ENCODE measurements around the gene ARAP1. TPM values are rescaled to one million over a fixed set of nuclear protein-coding genes. Genes with fewer than 3 reads are reported as not detected.

Gene ARAP1
- total RNA-seq, 2 experiments from 2014 or later, result 84.3 to 89.6 TPM

DNA sequence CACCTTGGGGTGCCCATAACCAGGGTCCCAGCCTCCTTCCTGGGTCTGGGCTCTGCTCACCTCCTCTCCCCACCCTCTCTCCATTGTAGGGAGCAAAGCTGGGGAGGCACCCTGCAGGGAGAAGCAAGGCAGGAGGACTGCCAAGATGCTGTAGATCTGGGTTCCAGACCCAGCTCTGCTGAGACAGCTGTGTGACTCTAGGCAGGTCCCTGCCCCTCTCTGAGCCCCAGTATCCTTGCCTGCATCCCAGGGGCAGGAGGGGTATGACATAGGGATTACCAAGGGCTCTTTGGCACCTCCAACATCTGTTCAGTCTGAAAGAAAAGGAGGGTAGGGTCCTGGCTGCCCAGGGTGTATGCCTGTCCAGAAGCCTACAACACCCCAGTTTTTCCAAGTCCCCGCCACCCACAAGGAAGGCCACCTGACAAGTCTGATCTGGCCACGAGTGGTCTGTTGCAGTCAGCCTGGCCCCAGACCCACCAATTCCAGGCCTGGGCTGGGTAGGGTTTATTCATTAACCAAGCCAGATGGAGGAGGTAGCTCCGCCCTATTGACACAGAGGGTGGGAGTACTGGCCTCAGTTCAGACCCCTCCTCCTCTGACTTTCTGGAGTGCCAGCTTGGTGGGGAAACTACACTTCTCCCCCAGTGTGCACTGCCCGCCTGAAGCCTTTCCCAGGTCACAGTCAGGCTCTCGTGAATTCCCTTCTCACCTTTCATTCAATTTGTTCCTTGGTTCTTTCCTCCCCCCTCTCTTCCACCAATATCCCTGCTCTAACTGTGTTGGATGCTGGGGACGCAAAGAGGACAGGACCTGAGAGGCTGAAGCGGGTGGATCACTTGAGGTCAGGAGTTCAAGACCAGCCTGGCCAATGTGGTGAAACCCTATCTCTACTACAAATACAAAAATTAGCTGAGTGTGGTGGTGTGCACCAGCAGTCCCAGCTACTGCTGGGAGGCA, 26.6 kb upstream of the ARAP1 start:
- H3K27ac Mint-ChIP-seq, result no peak overlapping the region
- no peaks in the 10 kb centered on the region for H3K36me3 Mint-ChIP-seq (ENCODE audit: low read depth)
- DNase-seq (no peak), ATAC-seq (no peak)
- H3K4me3 Mint-ChIP-seq, result no peak overlapping the region
- POLR2A ChIA-PET, result no interaction called here
- H3K9me3 Mint-ChIP-seq (ENCODE audit: insufficient read depth), result no peaks in the 10 kb centered on the region
- H3K27me3 Mint-ChIP-seq (ENCODE audit: low read depth), result peaks cover 13% of the 10 kb centered on the region
- peaks cover 21% of the 10 kb centered on the region for H3K4me1 Mint-ChIP-seq (ENCODE audit: low read depth)
- CTCF ChIA-PET, result interaction anchor here (1.6 to 5.0 kb wide), 3 partner anchors 8 to 54 kb away, joined by 5 to 31 read pairs (median 6); partner anchors contain the start of gene STARD10

DNA sequence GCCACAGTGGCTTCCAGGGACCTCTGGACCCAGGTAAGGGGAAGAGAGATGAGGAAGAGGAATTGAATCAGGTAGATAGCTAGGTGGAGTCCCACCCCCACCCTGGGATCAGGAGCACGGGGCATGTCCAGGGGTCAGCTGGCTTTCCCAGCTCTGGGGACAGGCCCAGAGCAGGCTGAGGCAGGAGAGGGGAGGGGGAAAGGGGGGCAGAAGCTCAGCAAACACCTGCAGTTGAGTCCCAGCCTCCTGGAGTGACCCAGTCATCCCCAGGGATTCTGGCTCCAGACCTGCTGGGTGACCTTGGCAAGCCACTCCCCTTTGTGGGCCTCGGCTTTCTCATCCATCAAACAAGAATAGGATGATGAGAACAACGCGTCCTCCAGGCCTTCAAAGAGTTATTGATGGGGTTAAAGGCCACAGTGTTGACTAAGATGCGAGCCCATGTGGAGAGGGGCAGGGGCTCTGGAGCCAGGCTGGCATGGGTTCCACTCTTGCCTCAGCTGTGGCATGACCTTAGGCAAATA, 25.6 kb upstream of the ARAP1 start:
- DNase-seq, result no peak
- no peaks in the 10 kb centered on the region for H3K9me3 Mint-ChIP-seq (ENCODE audit: insufficient read depth)
- no peak overlapping the region for H3K27ac Mint-ChIP-seq
- H3K4me3 Mint-ChIP-seq, result no peak overlapping the region
- H3K27me3 Mint-ChIP-seq (ENCODE audit: low read depth), result peaks cover 13% of the 10 kb centered on the region
- ChIA-PET CTCF (interaction anchor here (1.6 to 5.0 kb wide), 3 partner anchors 9 to 53 kb away, joined by 5 to 31 read pairs (median 6); partner anchors contain the start of gene STARD10), POLR2A (no interaction called here)
- H3K36me3 Mint-ChIP-seq (ENCODE audit: low read depth), result no peaks in the 10 kb centered on the region
- H3K4me1 Mint-ChIP-seq (ENCODE audit: low read depth), result peaks cover 21% of the 10 kb centered on the region
- ATAC-seq, result no peak

DNA sequence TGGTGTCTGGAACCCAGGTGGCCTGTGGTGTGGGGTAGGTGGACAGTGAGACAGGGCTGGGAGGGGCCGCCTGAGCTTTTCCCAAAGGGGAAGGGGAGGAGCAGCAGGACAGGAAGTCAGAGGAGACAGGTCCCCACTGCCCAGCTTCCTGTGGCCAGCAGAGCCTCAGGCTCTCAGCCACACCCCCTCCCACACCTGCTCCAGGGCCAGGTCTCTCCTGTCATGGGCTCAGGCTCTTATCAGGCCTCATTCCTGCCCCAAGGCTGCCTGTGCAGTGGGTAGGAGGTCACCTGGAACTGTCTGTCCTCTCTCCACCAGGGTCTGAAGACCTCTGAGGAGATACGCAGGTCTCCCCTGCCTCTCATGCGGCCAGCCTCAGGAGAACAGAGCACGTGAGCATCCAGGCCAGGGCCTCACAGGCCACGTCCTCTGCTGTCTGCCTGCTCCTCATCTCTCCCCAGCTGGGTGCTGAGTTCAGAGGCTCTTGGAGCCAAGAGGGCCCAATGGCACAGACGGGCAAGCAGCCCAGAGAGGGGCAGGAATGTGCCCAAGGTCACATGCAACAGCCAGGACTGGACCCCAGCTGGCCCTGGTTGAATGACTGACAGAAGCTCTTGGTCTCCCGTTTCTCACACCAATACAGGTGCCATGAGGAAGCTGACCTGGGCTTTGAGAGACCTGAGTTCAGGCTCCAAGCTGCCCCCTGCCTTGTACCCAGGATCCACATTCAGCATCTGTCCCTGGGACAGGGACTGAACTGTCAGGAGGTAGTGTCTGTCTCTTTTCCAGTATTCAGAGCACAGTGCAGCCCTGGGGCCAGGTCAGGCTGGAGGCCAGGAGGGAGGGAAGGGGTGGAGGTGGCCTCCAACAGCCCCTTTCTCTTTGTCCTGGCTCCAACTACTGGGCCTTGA, 24.9 kb upstream of the ARAP1 start:
- Mint-ChIP-seq H3K4me3 (no peak overlapping the region), H3K4me1 (ENCODE audit: low read depth) (peaks cover 16% of the 10 kb centered on the region), H3K36me3 (ENCODE audit: low read depth) (no peaks in the 10 kb centered on the region), H3K9me3 (ENCODE audit: insufficient read depth) (no peaks in the 10 kb centered on the region), H3K27me3 (ENCODE audit: low read depth) (peaks cover 7% of the 10 kb centered on the region), H3K27ac (no peak overlapping the region)
- ChIA-PET CTCF (interaction anchor here (1.6 to 5.0 kb wide), 3 partner anchors 10 to 52 kb away, joined by 5 to 31 read pairs (median 6); partner anchors contain the start of gene STARD10), POLR2A (interaction anchor here (1.3 kb wide), 1 partner anchor 17 kb away, joined by 5 read pairs; the partner anchor contains the start of gene STARD10)
- ATAC-seq (no peak), DNase-seq (no peak)

- no peaks in the 10 kb centered on the region for H3K36me3 Mint-ChIP-seq (ENCODE audit: low read depth)
- peaks cover 4% of the 10 kb centered on the region for H3K27me3 Mint-ChIP-seq (ENCODE audit: low read depth)
- H3K4me3 Mint-ChIP-seq, result no peak overlapping the region
- ATAC-seq, result no peak
- no peak overlapping the region for H3K27ac Mint-ChIP-seq
- ChIA-PET POLR2A (interaction anchor here (1.3 kb wide), 1 partner anchor 18 kb away, joined by 5 read pairs; the partner anchor contains the start of gene STARD10), CTCF (interaction anchor here (1.0 to 5.0 kb wide), 2 partner anchors 11 to 17 kb away, joined by 3 to 31 read pairs; partner anchors contain the start of gene STARD10)
- H3K9me3 Mint-ChIP-seq (ENCODE audit: insufficient read depth), result no peaks in the 10 kb centered on the region
- peaks cover 13% of the 10 kb centered on the region for H3K4me1 Mint-ChIP-seq (ENCODE audit: low read depth)
- DNase-seq, result no peak
Measured at GRCh38 chr11:72776117-72776843, 24.1 kb upstream of the ARAP1 start.

- no peak overlapping the region for H3K4me3 Mint-ChIP-seq
- ChIA-PET CTCF (interaction anchor here (1.0 to 5.0 kb wide), 2 partner anchors 12 to 17 kb away, joined by 3 to 31 read pairs; partner anchors contain the start of gene STARD10), POLR2A (interaction anchor here (1.3 kb wide), 1 partner anchor 19 kb away, joined by 5 read pairs; the partner anchor contains the start of gene STARD10)
- ATAC-seq (no peak), DNase-seq (no peak)
- H3K27me3 Mint-ChIP-seq (ENCODE audit: low read depth), result peaks cover 7% of the 10 kb centered on the region
- H3K4me1 Mint-ChIP-seq (ENCODE audit: low read depth), result peaks cover 13% of the 10 kb centered on the region
- no peak overlapping the region for H3K27ac Mint-ChIP-seq
- no peaks in the 10 kb centered on the region for H3K36me3 Mint-ChIP-seq (ENCODE audit: low read depth)
- no peaks in the 10 kb centered on the region for H3K9me3 Mint-ChIP-seq (ENCODE audit: insufficient read depth)
Measured at GRCh38 chr11:72775288-72776110, 23.3 kb upstream of the ARAP1 start.

- no peaks in the 10 kb centered on the region for H3K36me3 Mint-ChIP-seq (ENCODE audit: low read depth)
- ATAC-seq, result peak; percentile 14
- no peak overlapping the region for H3K27ac Mint-ChIP-seq
- H3K4me3 Mint-ChIP-seq, result no peak overlapping the region
- H3K27me3 Mint-ChIP-seq (ENCODE audit: low read depth), result peaks cover 6% of the 10 kb centered on the region
- no peak for DNase-seq
- CTCF ChIA-PET, result interaction anchor here (5.0 kb wide), 1 partner anchor 18 kb away, joined by 31 read pairs; the partner anchor contains the start of gene STARD10
- POLR2A ChIA-PET, result no interaction called here
- no peaks in the 10 kb centered on the region for H3K9me3 Mint-ChIP-seq (ENCODE audit: insufficient read depth)
- peaks cover 13% of the 10 kb centered on the region for H3K4me1 Mint-ChIP-seq (ENCODE audit: low read depth)
Measured at GRCh38 chr11:72774499-72774898, 22.3 kb upstream of the ARAP1 start.

DNA sequence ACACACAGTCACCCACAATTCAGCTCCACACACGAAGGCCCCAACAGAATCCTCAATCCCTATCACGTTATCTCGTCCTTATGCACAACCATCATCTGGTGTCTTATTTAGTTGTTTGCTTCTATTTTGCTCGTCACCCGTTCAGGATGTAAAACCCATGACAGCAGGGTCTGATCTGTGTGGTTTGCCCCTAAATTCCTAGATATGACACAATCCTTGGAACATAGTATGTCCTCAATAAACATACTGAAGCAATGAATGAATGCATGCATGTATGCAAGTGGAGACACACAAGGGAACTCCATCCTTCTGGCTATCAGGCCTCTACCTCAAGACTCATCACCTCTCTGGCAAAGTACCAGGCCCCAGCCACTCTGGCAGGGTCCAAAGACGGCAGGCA, 21.5 kb upstream of the ARAP1 start:
- CTCF ChIA-PET, result interaction anchor here (1.3 kb wide), 1 partner anchor 13 kb away, joined by 3 read pairs; no protein-coding TSS in a partner anchor
- Mint-ChIP-seq H3K4me3 (no peak overlapping the region), H3K27ac (no peak overlapping the region), H3K9me3 (ENCODE audit: insufficient read depth) (no peaks in the 10 kb centered on the region), H3K27me3 (ENCODE audit: low read depth) (peaks cover 5% of the 10 kb centered on the region), H3K36me3 (ENCODE audit: low read depth) (no peaks in the 10 kb centered on the region), H3K4me1 (ENCODE audit: low read depth) (peaks cover 13% of the 10 kb centered on the region)
- no peak for DNase-seq
- POLR2A ChIA-PET, result no interaction called here
- no peak for ATAC-seq

DNA sequence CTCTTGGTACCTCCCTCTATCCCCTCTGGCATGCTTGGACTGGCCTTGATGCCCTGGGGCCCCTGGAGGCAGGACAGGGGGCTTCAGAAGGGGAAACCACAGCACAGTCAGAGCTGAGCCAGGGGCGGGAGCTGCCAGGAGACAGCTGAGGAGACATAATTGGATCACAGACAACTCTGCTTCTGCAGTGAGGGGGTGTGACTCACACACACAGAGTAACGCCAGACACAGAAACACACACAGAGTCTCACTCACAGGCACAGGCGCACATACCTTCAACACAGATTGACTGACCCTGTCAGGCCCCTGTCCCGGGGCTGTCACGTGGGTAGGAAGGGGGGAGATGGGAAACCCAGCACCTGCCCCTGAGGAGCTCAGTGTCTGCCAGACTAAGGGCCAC, 21.1 kb upstream of the ARAP1 start:
- Mint-ChIP-seq H3K27ac (no peak overlapping the region), H3K9me3 (ENCODE audit: insufficient read depth) (no peaks in the 10 kb centered on the region), H3K4me1 (ENCODE audit: low read depth) (peaks cover 13% of the 10 kb centered on the region), H3K27me3 (ENCODE audit: low read depth) (peaks cover 5% of the 10 kb centered on the region), H3K4me3 (no peak overlapping the region), H3K36me3 (ENCODE audit: low read depth) (no peaks in the 10 kb centered on the region)
- no peak for DNase-seq
- POLR2A ChIA-PET, result no interaction called here
- CTCF ChIA-PET, result interaction anchor here (1.1 to 1.3 kb wide), 2 partner anchors 13 to 24 kb away, joined by 3 read pairs; no protein-coding TSS in a partner anchor
- no peak for ATAC-seq

DNA sequence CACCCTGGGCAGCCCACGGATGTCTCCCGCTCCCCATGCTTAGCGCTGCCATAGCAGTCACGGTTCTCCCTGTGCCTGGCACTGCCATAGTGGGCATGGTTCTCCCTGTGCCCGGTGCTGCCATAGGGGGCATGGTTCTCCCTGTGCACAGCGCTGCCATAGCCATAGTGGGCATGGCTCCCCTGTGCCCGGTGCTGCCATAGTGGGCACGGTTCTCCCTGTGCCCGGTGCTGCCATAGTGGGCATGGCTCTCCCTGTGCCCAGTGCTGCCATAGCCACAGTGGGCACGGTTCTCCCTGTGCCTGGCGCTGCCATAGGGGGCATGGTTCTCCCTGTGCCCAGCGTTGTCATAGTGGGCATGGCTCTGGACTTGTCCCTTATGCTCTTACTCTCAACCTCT, 19.9 kb upstream of the ARAP1 start:
- ChIA-PET POLR2A (interaction anchor here (0.9 kb wide), 1 partner anchor 15 kb away, joined by 3 read pairs; no protein-coding TSS in a partner anchor), CTCF (interaction anchor here (1.0 to 2.2 kb wide), 4 partner anchors 15 to 47 kb away, joined by 3 to 8 read pairs (median 3); no protein-coding TSS in a partner anchor)

DNA sequence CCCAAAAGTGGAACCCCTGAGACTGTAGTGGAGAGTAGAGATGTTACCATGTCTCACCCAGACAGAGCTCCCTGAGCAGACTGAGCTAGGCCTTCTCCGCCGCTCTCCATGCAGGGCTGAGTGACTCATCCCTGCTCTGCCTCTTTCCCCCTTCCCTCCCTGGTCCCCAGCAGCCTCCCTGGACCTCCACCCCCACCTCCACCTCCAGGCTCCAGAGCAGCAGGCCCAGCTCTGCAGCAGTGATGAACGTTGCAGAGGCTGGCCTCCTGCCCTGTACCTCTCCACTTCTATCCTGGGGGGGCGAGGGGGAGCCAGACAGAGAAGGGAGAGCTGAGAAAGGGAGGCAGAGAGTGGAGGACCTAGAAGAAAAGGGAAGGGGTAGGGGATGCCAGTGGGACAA, 19.3 kb upstream of the ARAP1 start:
- Mint-ChIP-seq H3K4me1 (ENCODE audit: low read depth) (peaks cover 6% of the 10 kb centered on the region), H3K27ac (no peak overlapping the region), H3K4me3 (no peak overlapping the region), H3K9me3 (ENCODE audit: insufficient read depth) (no peaks in the 10 kb centered on the region), H3K36me3 (ENCODE audit: low read depth) (no peaks in the 10 kb centered on the region), H3K27me3 (ENCODE audit: low read depth) (peaks cover 5% of the 10 kb centered on the region)
- DNase-seq (no peak), ATAC-seq (no peak)
- ChIA-PET CTCF (interaction anchor here (1.0 to 2.2 kb wide), 2 partner anchors 21 to 46 kb away, joined by 3 to 8 read pairs; no protein-coding TSS in a partner anchor), POLR2A (no interaction called here)

More for the DNA sequence above, 19.9 kb upstream of the ARAP1 start:
- Mint-ChIP-seq H3K27me3 (ENCODE audit: low read depth) (peaks cover 5% of the 10 kb centered on the region), H3K4me3 (no peak overlapping the region), H3K36me3 (ENCODE audit: low read depth) (no peaks in the 10 kb centered on the region), H3K4me1 (ENCODE audit: low read depth) (peaks cover 11% of the 10 kb centered on the region), H3K27ac (no peak overlapping the region), H3K9me3 (ENCODE audit: insufficient read depth) (no peaks in the 10 kb centered on the region)
- DNase-seq (no peak), ATAC-seq (no peak)

Data from activated CD8-positive, alpha-beta T cell treated with anti-CD3 and anti-CD28 coated beads, Interleukin-2, amount 10 ng/mL, durations not matched to agents 7 days and 5 days (primary cell).